HG03354 (cell line): ENCODE data around the gene ZNF354B.
"Not testable (repeated sequence)": the region's sequence is repeated elsewhere in the genome, so short reads cannot be mapped to it uniquely, and the experiment has no call there.

ENCODE experiments used
- ATAC-seq: cut with Tn5 transposase; IDR thresholded peaks from one replicate; pipeline ENCODE4 v1.9.1; 2021; ENCODE audit warnings: mild to moderate bottlenecking; ENCODE audit not compliant: unreplicated experiment, poor library complexity, severe bottlenecking

Gene ZNF354B

GRCh38 chr5:178872302-178872701, 12.5 kb downstream of the ZNF354B start:
- no peak for ATAC-seq

- not testable (repeated sequence) for ATAC-seq
Measured at GRCh38 chr5:178883115-178883694, 23.5 kb downstream of the ZNF354B start.

GRCh38 chr5:178883815-178884430, 24.2 kb downstream of the ZNF354B start:
- no peak for ATAC-seq

- ATAC-seq: peak; percentile 62
Measured at GRCh38 chr5:178895615-178896571, 36.1 kb downstream of the ZNF354B start, which contains the start of gene ZFP2. ZFP2 (plus strand) TSS chr5:178895913; CDS start chr5:178931314, 35,401 bp downstream.

- ATAC-seq: no peak
Measured at GRCh38 chr5:178899289-178899688, 39.5 kb downstream of the ZNF354B start.

GRCh38 chr5:178902849-178903248, 43.1 kb downstream of the ZNF354B start:
- ATAC-seq: no peak

GRCh38 chr5:178931846-178932760, 72.3 kb downstream of the ZNF354B start:
- no peak for ATAC-seq
